ENCODE results near the gene PRPSAP1. TPM values are rescaled to one million over a fixed set of nuclear protein-coding genes. Genes with fewer than 3 reads are reported as not detected.

The PRPSAP1 gene
- polyA plus RNA-seq, 4 donors = 32.2 to 46.7 (median 33.7) TPM

DNA sequence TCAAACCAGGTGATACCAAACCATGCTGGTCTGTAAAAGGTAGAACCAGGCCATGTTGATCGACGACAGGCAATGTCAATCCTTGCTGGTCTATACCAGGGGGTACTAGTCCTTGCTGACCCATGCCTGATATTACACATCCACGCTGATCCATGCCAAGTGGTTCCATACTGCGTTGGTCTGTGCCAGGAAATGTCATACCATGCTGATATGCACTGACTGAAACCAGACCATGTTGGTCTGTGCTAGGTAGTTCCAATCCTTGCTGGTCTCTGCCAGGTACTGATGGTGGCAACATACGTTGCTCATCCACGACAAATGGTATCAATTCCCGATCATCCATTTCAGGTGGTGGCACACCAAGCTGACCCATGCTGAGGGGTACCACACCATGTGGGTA lies 60.6 kb downstream of the PRPSAP1 start:
- Histone ChIP-seq H3K4me1 (ENCODE audit: control insufficient read depth in 3 of 3, insufficient read depth in 2 of 3, low read depth in 1 of 3, low read length in 2 of 3) (no peaks in the 10 kb centered on the region), H3K9me3 (ENCODE audit: control insufficient read depth in 2 of 2, insufficient read depth in 1 of 2, low read depth in 1 of 2, low read length in 1 of 2) (no peaks in the 10 kb centered on the region), H3K27me3 (ENCODE audit: control insufficient read depth in 3 of 3, insufficient read depth in 3 of 3, low read length in 3 of 3) (no peaks in the 10 kb centered on the region), H3K4me3 (ENCODE audit: low read depth in 1 of 3, low read length in 3 of 3) (no peak overlapping the region), H3K27ac (ENCODE audit: low read depth in 1 of 3, low read length in 2 of 3) (no peak overlapping the region), H3K36me3 (ENCODE audit: control insufficient read depth in 3 of 3, insufficient read depth in 2 of 3, low read depth in 1 of 3, low read length in 3 of 3) (peaks cover 0 to 34% (median 0%) of the 10 kb centered on the region in 3 donors)
- no peak for FAIRE-seq
- 88 to 91% (median 89%) methylated on average over 7 of the region's 7 CpGs for WGBS, 3 donors
- no peak for DNase-seq

DNA sequence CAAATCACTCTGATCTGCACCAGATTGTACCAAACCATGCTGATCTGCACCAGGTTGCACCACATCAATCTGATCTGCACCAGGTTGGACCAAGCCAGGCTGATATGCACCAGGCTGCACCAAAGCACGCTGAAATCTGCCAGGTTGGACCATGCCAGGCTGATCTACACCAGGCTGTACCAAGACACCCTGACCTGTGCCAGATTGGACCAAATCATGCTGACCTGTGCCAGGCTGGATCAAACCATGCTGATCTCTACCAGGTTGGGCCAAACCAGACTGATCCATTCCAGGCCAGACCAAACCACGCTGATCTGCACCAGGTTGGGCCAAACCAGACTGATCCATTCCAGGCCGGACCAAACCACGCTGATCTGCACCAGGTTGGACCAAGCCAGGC lies 61.1 kb downstream of the PRPSAP1 start:
- 93 to 96% (median 93%) methylated on average over 4 of the region's 4 CpGs for WGBS, 3 donors
- Histone ChIP-seq H3K9me3 (ENCODE audit: control insufficient read depth in 2 of 2, insufficient read depth in 1 of 2, low read depth in 1 of 2, low read length in 1 of 2) (no peaks in the 10 kb centered on the region), H3K4me3 (ENCODE audit: low read depth in 1 of 3, low read length in 3 of 3) (no peak overlapping the region), H3K4me1 (ENCODE audit: control insufficient read depth in 3 of 3, insufficient read depth in 2 of 3, low read depth in 1 of 3, low read length in 2 of 3) (no peaks in the 10 kb centered on the region), H3K27ac (ENCODE audit: low read depth in 1 of 3, low read length in 2 of 3) (no peak overlapping the region), H3K27me3 (ENCODE audit: control insufficient read depth in 3 of 3, insufficient read depth in 3 of 3, low read length in 3 of 3) (no peaks in the 10 kb centered on the region), H3K36me3 (ENCODE audit: control insufficient read depth in 3 of 3, insufficient read depth in 2 of 3, low read depth in 1 of 3, low read length in 3 of 3) (peaks cover 0 to 35% (median 0%) of the 10 kb centered on the region in 3 donors)
- FAIRE-seq (no peak), DNase-seq (no peak)

DNA sequence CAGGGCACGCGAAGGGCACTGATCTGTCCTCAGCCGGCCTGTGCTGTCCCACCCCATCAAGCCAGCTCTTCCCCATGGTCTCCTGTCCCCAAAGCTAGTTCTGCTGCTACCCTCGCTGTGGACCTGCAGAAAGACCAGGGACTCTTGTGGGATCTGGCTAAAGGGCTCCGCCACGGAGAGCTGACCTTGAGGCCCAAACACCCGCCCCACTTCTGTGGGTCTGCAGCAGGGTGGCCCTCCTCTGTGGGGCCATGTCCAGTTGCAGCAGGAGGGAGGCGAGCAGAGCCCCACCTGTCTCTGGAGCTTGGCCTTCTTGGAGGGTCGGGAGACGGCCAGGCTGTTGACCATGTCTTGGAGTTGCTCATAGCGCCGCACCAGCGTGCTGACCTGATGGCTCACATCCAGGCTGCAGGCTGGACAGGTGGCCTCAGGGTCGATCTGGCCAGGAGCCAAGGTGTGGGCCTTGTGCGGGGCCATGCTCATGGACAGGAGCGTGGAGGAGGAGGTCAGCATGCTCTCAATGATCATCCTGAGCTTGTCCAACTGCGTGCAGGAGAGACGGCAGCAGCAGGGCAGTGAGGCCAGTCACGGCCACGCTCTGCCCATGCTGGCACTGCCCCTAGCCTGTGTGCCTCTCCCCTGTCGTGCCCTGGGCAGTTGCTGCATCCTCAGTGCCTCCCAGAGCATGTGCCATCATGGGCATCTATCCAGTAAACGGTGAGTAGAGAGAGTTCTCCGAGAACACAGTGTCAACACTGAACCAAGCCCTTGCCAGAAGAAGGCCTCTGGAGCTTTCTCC lies 71.9 kb downstream of the PRPSAP1 start:
- Histone ChIP-seq H3K27ac (ENCODE audit: low read depth in 1 of 3, low read length in 2 of 3) (no peak overlapping the region), H3K4me3 (ENCODE audit: low read depth in 1 of 3, low read length in 3 of 3) (no peak overlapping the region), H3K9me3 (ENCODE audit: control insufficient read depth in 2 of 2, insufficient read depth in 1 of 2, low read depth in 1 of 2, low read length in 1 of 2) (no peaks in the 10 kb centered on the region), H3K36me3 (ENCODE audit: control insufficient read depth in 3 of 3, insufficient read depth in 2 of 3, low read depth in 1 of 3, low read length in 3 of 3) (peaks cover 0 to 40% (median 0%) of the 10 kb centered on the region in 3 donors), H3K4me1 (ENCODE audit: control insufficient read depth in 3 of 3, insufficient read depth in 2 of 3, low read depth in 1 of 3, low read length in 2 of 3) (peaks cover 0 to 5% (median 0%) of the 10 kb centered on the region in 3 donors), H3K27me3 (ENCODE audit: control insufficient read depth in 3 of 3, insufficient read depth in 3 of 3, low read length in 3 of 3) (no peaks in the 10 kb centered on the region)
- FAIRE-seq (no peak), DNase-seq (no peak)
- WGBS, 3 donors = 86 to 89% (median 88%) methylated on average over 23 of the region's 23 CpGs

DNA sequence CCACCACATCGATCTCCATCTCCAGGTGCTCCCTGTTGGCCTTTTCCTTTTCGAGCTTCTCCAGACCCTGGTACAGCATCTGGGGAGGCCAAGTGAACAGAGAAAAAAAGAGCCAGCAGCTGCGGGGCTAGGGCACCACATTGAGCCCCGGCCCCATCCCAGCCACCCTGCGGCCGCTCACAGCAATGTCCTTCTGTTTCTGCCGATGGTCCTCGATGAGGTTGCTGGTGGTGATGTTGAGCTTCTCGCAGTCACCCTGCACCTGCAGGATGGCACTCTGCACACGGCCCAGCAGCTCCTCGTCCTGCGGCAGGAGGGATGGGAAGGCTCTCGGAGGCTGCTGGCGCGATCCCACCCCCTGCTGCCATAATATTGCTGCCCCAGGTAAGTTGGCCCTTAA lies 73.1 kb downstream of the PRPSAP1 start:
- Histone ChIP-seq H3K9me3 (ENCODE audit: control insufficient read depth in 2 of 2, insufficient read depth in 1 of 2, low read depth in 1 of 2, low read length in 1 of 2) (no peaks in the 10 kb centered on the region), H3K27ac (ENCODE audit: low read depth in 1 of 3, low read length in 2 of 3) (no peak overlapping the region), H3K27me3 (ENCODE audit: control insufficient read depth in 3 of 3, insufficient read depth in 3 of 3, low read length in 3 of 3) (no peaks in the 10 kb centered on the region), H3K4me1 (ENCODE audit: control insufficient read depth in 3 of 3, insufficient read depth in 2 of 3, low read depth in 1 of 3, low read length in 2 of 3) (peaks cover 0 to 5% (median 0%) of the 10 kb centered on the region in 3 donors), H3K4me3 (ENCODE audit: low read depth in 1 of 3, low read length in 3 of 3) (no peak overlapping the region), H3K36me3 (ENCODE audit: control insufficient read depth in 3 of 3, insufficient read depth in 2 of 3, low read depth in 1 of 3, low read length in 3 of 3) (peaks cover 0 to 49% (median 0%) of the 10 kb centered on the region in 3 donors)
- 92 to 95% (median 94%) methylated on average over 15 of the region's 15 CpGs for WGBS, 3 donors
- DNase-seq = no peak
- no peak for FAIRE-seq

DNA sequence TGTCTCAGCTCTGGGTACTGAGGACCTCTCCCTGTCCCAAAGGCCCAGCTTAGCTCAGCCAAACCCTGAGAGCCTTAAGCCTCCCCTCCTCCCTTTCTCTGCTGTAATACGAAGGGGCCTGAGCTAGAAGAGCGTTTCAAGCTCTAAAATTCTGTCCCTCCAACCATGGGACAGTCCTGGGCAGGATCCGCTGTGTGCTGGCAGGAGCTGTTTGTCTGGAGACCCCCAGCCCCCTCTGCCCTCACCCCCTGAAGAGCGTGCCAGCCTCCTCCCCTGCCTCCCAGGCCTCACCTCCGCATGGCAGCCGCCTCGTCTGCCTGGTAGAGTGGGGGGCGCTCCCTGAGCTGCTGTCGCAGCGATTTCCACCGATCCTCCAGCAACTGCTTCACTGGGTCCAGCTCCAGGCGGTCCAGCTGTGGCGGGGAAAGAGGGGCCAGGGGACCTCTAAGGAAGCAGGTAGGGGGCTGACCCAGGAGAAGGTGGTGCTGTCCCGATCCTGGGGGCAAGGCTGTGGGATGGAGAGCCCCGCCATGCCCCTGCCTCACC lies 73.9 kb downstream of the PRPSAP1 start:
- H3K27me3 ChIP-seq (ENCODE audit: control insufficient read depth in 3 of 3, insufficient read depth in 3 of 3, low read length in 3 of 3) = no peaks in the 10 kb centered on the region
- no peak for FAIRE-seq
- peaks cover 0 to 5% (median 0%) of the 10 kb centered on the region in 3 donors for H3K4me1 ChIP-seq (ENCODE audit: control insufficient read depth in 3 of 3, insufficient read depth in 2 of 3, low read depth in 1 of 3, low read length in 2 of 3)
- peaks cover 0 to 53% (median 0%) of the 10 kb centered on the region in 3 donors for H3K36me3 ChIP-seq (ENCODE audit: control insufficient read depth in 3 of 3, insufficient read depth in 2 of 3, low read depth in 1 of 3, low read length in 3 of 3)
- no peak for DNase-seq
- no peak overlapping the region for H3K4me3 ChIP-seq (ENCODE audit: low read depth in 1 of 3, low read length in 3 of 3)
- H3K9me3 ChIP-seq (ENCODE audit: control insufficient read depth in 2 of 2, insufficient read depth in 1 of 2, low read depth in 1 of 2, low read length in 1 of 2) = no peaks in the 10 kb centered on the region
- no peak overlapping the region for H3K27ac ChIP-seq (ENCODE audit: low read depth in 1 of 3, low read length in 2 of 3)
- 85 to 89% (median 86%) methylated on average over 14 to 15 of the region's 15 CpGs for WGBS, 3 donors

DNA sequence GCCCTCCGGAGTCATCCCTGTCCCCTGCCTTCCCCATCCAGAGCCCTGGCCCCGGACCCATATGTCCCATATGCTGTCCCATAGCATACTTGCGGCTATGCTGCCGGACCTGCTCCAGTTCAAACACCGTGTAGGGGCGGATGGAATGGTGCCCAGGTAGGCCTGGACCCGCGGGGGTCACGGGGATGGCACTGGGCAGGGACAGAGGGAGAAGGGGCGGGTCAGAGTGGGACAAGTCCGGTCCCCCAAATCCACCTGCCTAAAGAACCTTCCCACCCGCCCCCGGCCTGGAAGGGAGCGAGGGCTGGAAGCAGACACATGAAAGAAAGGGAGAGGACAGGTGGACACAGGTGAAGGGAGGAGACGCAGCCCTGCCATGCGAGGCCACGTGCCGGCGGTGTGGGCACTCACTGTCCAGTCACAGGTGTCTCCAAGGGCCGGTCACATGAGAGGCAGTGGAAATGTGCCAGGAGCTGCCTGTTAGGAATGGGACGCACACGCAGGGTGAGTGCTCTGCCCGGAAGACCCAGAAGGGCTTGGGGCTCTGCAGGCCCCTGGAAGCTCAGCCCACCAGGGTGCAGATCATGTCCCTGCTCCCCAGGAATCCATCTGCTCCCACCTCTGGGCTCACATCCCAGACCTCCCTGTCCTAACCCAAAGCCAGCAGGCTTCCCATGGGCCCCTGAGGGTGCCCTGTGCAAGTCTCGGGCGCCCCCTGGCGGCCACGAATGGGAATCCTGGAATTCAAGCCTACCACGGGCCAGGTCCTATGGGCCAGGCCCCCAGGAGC lies 74.6 kb downstream of the PRPSAP1 start:
- WGBS, 3 donors = 58 to 63% (median 60%) methylated on average over 26 to 28 of the region's 28 CpGs
- no peak for FAIRE-seq
- peaks cover 0 to 5% (median 0%) of the 10 kb centered on the region in 3 donors for H3K4me1 ChIP-seq (ENCODE audit: control insufficient read depth in 3 of 3, insufficient read depth in 2 of 3, low read depth in 1 of 3, low read length in 2 of 3)

DNA sequence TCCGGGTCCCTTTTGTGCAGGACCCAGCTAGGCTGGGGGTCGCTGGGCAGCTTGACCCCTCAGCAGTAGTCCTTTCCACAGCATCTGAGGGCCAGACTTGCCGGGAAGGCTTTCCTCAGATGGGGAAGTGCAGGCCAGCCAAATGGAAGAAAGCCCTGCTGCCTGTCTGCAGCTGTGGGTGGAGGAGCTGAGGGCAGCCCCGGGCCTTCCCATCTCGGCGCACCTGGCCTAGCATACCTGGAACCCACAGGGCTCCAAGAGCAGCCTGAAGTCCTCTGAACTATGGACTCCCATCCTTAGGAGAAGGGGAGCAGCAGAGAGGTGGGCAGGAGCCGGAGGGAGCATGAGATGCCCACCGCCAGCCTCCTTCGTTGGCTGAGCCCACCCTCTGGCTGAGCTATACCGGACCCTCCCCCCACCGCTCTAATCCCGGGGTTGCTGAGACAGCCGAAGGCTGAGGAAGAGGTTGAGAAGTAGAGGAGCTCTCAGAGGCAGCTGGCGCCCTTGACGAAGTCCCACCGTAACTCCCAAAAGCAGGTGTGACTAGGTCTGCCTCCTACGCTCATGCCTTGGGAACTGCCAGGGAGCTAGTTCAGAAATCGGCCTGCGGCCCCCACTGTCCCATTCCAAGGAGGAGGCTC lies 75.3 kb downstream of the PRPSAP1 start:
- DNase-seq = no peak
- FAIRE-seq = no peak
- peaks cover 0 to 5% (median 0%) of the 10 kb centered on the region in 3 donors for H3K4me1 ChIP-seq (ENCODE audit: control insufficient read depth in 3 of 3, insufficient read depth in 2 of 3, low read depth in 1 of 3, low read length in 2 of 3)
- no peaks in the 10 kb centered on the region for H3K9me3 ChIP-seq (ENCODE audit: control insufficient read depth in 2 of 2, insufficient read depth in 1 of 2, low read depth in 1 of 2, low read length in 1 of 2)
- H3K27me3 ChIP-seq (ENCODE audit: control insufficient read depth in 3 of 3, insufficient read depth in 3 of 3, low read length in 3 of 3) = no peaks in the 10 kb centered on the region
- no peak overlapping the region for H3K4me3 ChIP-seq (ENCODE audit: low read depth in 1 of 3, low read length in 3 of 3)
- H3K36me3 ChIP-seq (ENCODE audit: control insufficient read depth in 3 of 3, insufficient read depth in 2 of 3, low read depth in 1 of 3, low read length in 3 of 3) = peaks cover 0 to 61% (median 0%) of the 10 kb centered on the region in 3 donors
- WGBS, 3 donors = 77 to 87% (median 86%) methylated on average over 18 to 19 of the region's 19 CpGs
- H3K27ac ChIP-seq (ENCODE audit: low read depth in 1 of 3, low read length in 2 of 3) = no peak overlapping the region

More for the DNA sequence above, 74.6 kb downstream of the PRPSAP1 start:
- peaks cover 0 to 57% (median 0%) of the 10 kb centered on the region in 3 donors for H3K36me3 ChIP-seq (ENCODE audit: control insufficient read depth in 3 of 3, insufficient read depth in 2 of 3, low read depth in 1 of 3, low read length in 3 of 3)
- no peaks in the 10 kb centered on the region for H3K27me3 ChIP-seq (ENCODE audit: control insufficient read depth in 3 of 3, insufficient read depth in 3 of 3, low read length in 3 of 3)
- H3K27ac ChIP-seq (ENCODE audit: low read depth in 1 of 3, low read length in 2 of 3) = no peak overlapping the region
- DNase-seq = peak; percentile 79 to 86
- no peaks in the 10 kb centered on the region for H3K9me3 ChIP-seq (ENCODE audit: control insufficient read depth in 2 of 2, insufficient read depth in 1 of 2, low read depth in 1 of 2, low read length in 1 of 2)
- H3K4me3 ChIP-seq (ENCODE audit: low read depth in 1 of 3, low read length in 3 of 3) = no peak overlapping the region

Measured in small intestine (tissue), 7 donors.